K562 (cell line): Measurements from ENCODE around the gene TUBB6. TPM values are rescaled to one million over a fixed set of nuclear protein-coding genes. Genes with fewer than 3 reads are reported as not detected.

Source experiments
- ATAC-seq: fragments of 200-7000 bp; cut with Tn5 transposase; 3 replicates; pipeline ENCODE4 v1.9.1; 2020; ENCODE audit warnings: moderate library complexity
- BruUV-seq: library from RNA; stranded (reverse); fragments of 400-500 nt; replicated peaks from 2 replicates; lab custom pipeline; 2021; lab: Mats Ljungman, UMichigan
- CTCF ChIA-PET: fragments of 300-600 bp; formaldehyde crosslinking; extraction: SDS; loops from one replicate; lab custom pipeline; 2021; ENCODE audit warnings: low intra/inter-chr PET ratio; lab: Yijun Ruan, JAX
- POLR2A ChIA-PET: fragments of 300-600, 350-650 bp; sonication (Branson Sonifier 250); formaldehyde crosslinking; extraction: SDS; loops from one replicate; lab custom pipeline; 2021; ENCODE audit warnings: antibody characterized with exemption, inconsistent platforms; lab: Yijun Ruan, JAX
- DNase-seq, 4 experiments: peaks; one replicate each; pipeline versions ENCODE4 v3.0.0 to v3.0.0-alpha.2; 2011 to 2018; ENCODE audit warnings: low spot score in 3 of 4, mixed read lengths in 3 of 4; ENCODE audit errors: extremely low read depth in 1 of 4
- FAIRE-seq: peaks from 2 replicates; lab custom pipeline; 2011; peaks lifted over from hg19 to GRCh38; lab: Jason Lieb, UNC
- H2AFZ ChIP-seq: 2 replicates; pipeline ENCODE4 v1.6.0; 2011; ENCODE audit warnings: low read depth, low read length, control low read depth, inconsistent platforms
- H3K27ac ChIP-seq: fragments of 200-600 bp; 3 replicates; pipeline ENCODE4 v1.8.0; 2011; ENCODE audit warnings: low read depth, mild to moderate bottlenecking, control low read depth, inconsistent platforms, low read length, moderate library complexity, mixed read lengths; ENCODE audit errors: extremely low read depth
- H3K27me3 ChIP-seq, 2 experiments: fragments of 300-600 bp in 1 of 2; 2 replicates in 1 of 2; 3 replicates in 1 of 2; pipeline versions ENCODE4 v1.6.0 to v1.8.0; 2011; ENCODE audit warnings: inconsistent platforms in 2 of 2, low read length in 2 of 2, mild to moderate bottlenecking in 1 of 2, mixed read lengths in 1 of 2, moderate library complexity in 1 of 2; ENCODE audit not compliant: control insufficient read depth in 2 of 2, insufficient read depth in 2 of 2
- H3K36me3 ChIP-seq: fragments of 300-600 bp; 3 replicates; pipeline ENCODE4 v1.8.0; 2011; ENCODE audit warnings: mild to moderate bottlenecking, low read length, inconsistent platforms; ENCODE audit not compliant: control insufficient read depth, insufficient read depth
- H3K4me1 ChIP-seq, 2 experiments: fragments of 200-600 bp in 1 of 2; replicated peaks in 1 of 2; 2 replicates in 1 of 2; 3 replicates in 1 of 2; pipeline versions ENCODE4 v1.5.1 to v1.8.0; 2011; ENCODE audit warnings: inconsistent platforms in 2 of 2, low read length in 2 of 2, mild to moderate bottlenecking in 1 of 2, mixed read lengths in 1 of 2, moderate library complexity in 1 of 2; ENCODE audit not compliant: control insufficient read depth in 2 of 2, insufficient read depth in 2 of 2
- H3K4me2 ChIP-seq: 2 replicates; pipeline ENCODE4 v1.6.1; 2011; ENCODE audit warnings: low read length, control low read depth, inconsistent platforms, mixed read lengths; ENCODE audit not compliant: insufficient read depth
- H3K4me3 ChIP-seq: fragments of 200-600 bp; sonication (generic), shearing (Covaris generic); 2 replicates; pipeline ENCODE4 v1.5.1; 2016; ENCODE audit warnings: control low read depth, inconsistent platforms
- H3K79me2 ChIP-seq: fragments of 200-600 bp; 3 replicates; pipeline ENCODE4 v1.8.0; 2011; ENCODE audit warnings: low read length, inconsistent platforms; ENCODE audit not compliant: control insufficient read depth, insufficient read depth
- H3K9ac ChIP-seq, 2 experiments: 2 replicates each; pipeline versions ENCODE4 v1.6.0 to v1.6.1; 2011; ENCODE audit warnings: low read depth in 2 of 2, low read length in 2 of 2, control low read depth in 1 of 2, inconsistent platforms in 1 of 2, mild to moderate bottlenecking in 1 of 2, mixed read lengths in 1 of 2; ENCODE audit not compliant: insufficient read depth in 1 of 2
- H3K9me1 ChIP-seq: one replicate; pipeline ENCODE4 v1.6.0; 2011; ENCODE audit warnings: inconsistent platforms, mild to moderate bottlenecking, low read length, moderate library complexity; ENCODE audit not compliant: control insufficient read depth, insufficient read depth
- H3K9me3 ChIP-seq: replicated peaks from 2 replicates; pipeline ENCODE4 v1.5.1; 2011; ENCODE audit warnings: low read depth, low read length, inconsistent platforms; ENCODE audit not compliant: control insufficient read depth, insufficient read depth
- H4K20me1 ChIP-seq: replicated peaks from 2 replicates; pipeline ENCODE4 v1.6.1; 2011; ENCODE audit warnings: low read length, inconsistent platforms, mixed read lengths; ENCODE audit not compliant: control insufficient read depth, insufficient read depth
- ATF3 ChIP-seq, 2 experiments: fragments of 450-650 bp in 1 of 2; sonication (generic) in 1 of 2; formaldehyde crosslinking in 1 of 2; IDR thresholded peaks in 1 of 2; conservative IDR thresholded peaks in 1 of 2; 2 replicates each; pipeline versions ENCODE4 v1.6.1 to v1.8.1; 2016 to 2023; ENCODE audit warnings: mild to moderate bottlenecking in 2 of 2, moderate library complexity in 2 of 2, inconsistent platforms in 1 of 2, missing genetic modification reagents in 1 of 2
- CBFA2T3 ChIP-seq: fragments of 450-650 bp; IDR thresholded peaks from 2 replicates; pipeline ENCODE4 v1.6.1; 2017
- DMBX1 ChIP-seq: fragments of 250-450 bp; sonication (Bioruptor Pico); IDR thresholded peaks from 2 replicates; pipeline ENCODE4 v1.8.0; 2022; ENCODE audit warnings: inconsistent platforms, mild to moderate bottlenecking, moderate library complexity, borderline replicate concordance
- E2F6 ChIP-seq, 2 experiments: IDR thresholded peaks; 2 replicates each; pipeline ENCODE4 v1.6.1; 2011; ENCODE audit warnings: borderline replicate concordance in 1 of 2, control low read depth in 1 of 2, low read depth in 1 of 2, low read length in 1 of 2, mild to moderate bottlenecking in 1 of 2, mixed read lengths in 1 of 2, moderate library complexity in 1 of 2; ENCODE audit not compliant: insufficient read depth in 1 of 2, insufficient read length in 1 of 2, poor library complexity in 1 of 2, severe bottlenecking in 1 of 2; ENCODE audit errors: extremely low read depth in 1 of 2
- ETS1 ChIP-seq: conservative IDR thresholded peaks from 2 replicates; pipeline ENCODE4 v1.6.1; 2011; ENCODE audit warnings: low read depth, mild to moderate bottlenecking, low read length; ENCODE audit not compliant: control insufficient read depth
- FOSL1 ChIP-seq: fragments of 200-800 bp; sonication (Bioruptor generic); conservative IDR thresholded peaks from 2 replicates; pipeline ENCODE4 v1.6.1; 2016; ENCODE audit warnings: missing genetic modification characterization, missing compliant biosample characterization
- JUN ChIP-seq, 2 experiments: sonication (generic) in 1 of 2; formaldehyde crosslinking in 1 of 2; IDR thresholded peaks; 2 replicates each; pipeline versions ENCODE4 v1.6.1 to v1.8.0; 2012 to 2022; ENCODE audit warnings: borderline replicate concordance in 2 of 2, mild to moderate bottlenecking in 2 of 2, improper control_type of control experiment in 1 of 2, low read depth in 1 of 2, low read length in 1 of 2, missing genetic modification reagents in 1 of 2
- NFE2 ChIP-seq: IDR thresholded peaks from 2 replicates; pipeline ENCODE4 v1.6.1; 2014; ENCODE audit warnings: antibody characterized with exemption, low read depth
- SMARCE1 ChIP-seq: fragments of 450-650 bp; IDR thresholded peaks from 2 replicates; pipeline ENCODE4 v1.7.1; 2016; ENCODE audit warnings: mild to moderate bottlenecking
- ZNF175 ChIP-seq: fragments of 200-800 bp; sonication (Bioruptor generic); IDR thresholded peaks from 2 replicates; pipeline ENCODE4 v1.6.1; 2016; ENCODE audit warnings: low read depth, mild to moderate bottlenecking, missing genetic modification characterization, missing compliant biosample characterization
- ZNF3 ChIP-seq: fragments of 250-450 bp; sonication (Bioruptor Pico); IDR thresholded peaks from 2 replicates; pipeline ENCODE4 v1.5.0; 2021; ENCODE audit warnings: mild to moderate bottlenecking, moderate library complexity
- ZNF584 ChIP-seq: fragments of 200-800 bp; sonication (Bioruptor generic); IDR thresholded peaks from 2 replicates; pipeline ENCODE4 v1.6.1; 2016; ENCODE audit warnings: low read depth, mild to moderate bottlenecking, missing genetic modification characterization, missing compliant biosample characterization
- ZNF740 ChIP-seq, 3 experiments: fragments of 200-800 bp in 1 of 3; sonication (Bioruptor generic) in 1 of 3; sonication (generic) in 1 of 3; formaldehyde crosslinking in 1 of 3; IDR thresholded peaks; 2 replicates each; pipeline versions ENCODE4 v1.6.1 to v1.8.0; 2016 to 2022; ENCODE audit warnings: mild to moderate bottlenecking in 2 of 3, missing compliant biosample characterization in 2 of 3, missing genetic modification characterization in 2 of 3, missing genetic modification reagents in 1 of 3
- WGBS: fragments of 100-300 bp; shearing (Covaris generic); methylation state at CpG from one replicate; pipeline ENCODE4 v1.1.6; 2016; ENCODE audit warnings: low coverage, mixed read lengths; ENCODE audit not compliant: insufficient coverage; ENCODE audit errors: missing lambda C conversion rate; 5-methylcytosine and 5-hydroxymethylcytosine counted together
- in situ Hi-C: fragments of 300-500 bp; cut with MboI; formaldehyde crosslinking; loops from 4 replicates; pipeline ENCODE4 v1.15.0; 2018; ENCODE audit warnings: inconsistent platforms, mixed read lengths
- intact Hi-C: fragments of 100-400 bp; cut with micrococcal nuclease; formaldehyde crosslinking; loops from 2 replicates; pipeline ENCODE4 v1.14.2; 2022
- polyA plus RNA-seq, 8 experiments: library from polyadenylated mRNA; depleted of rRNA in 4 of 8; stranded (reverse) in 5 of 8; unstranded in 3 of 8; fragments of >200 nt; fragmentation: Nextera tagmentation in 2 of 8; fragmentation: Illumina TruSeq in 1 of 8; extraction: Ambion mirVana in 2 of 8; extraction: Trizol in 1 of 8; gene quantifications; 2 replicates each; pipeline versions ENCODE4 v1.2.1 to v1.2.3, GENCODE V29; 2011 to 2014; ENCODE audit warnings: inconsistent platforms in 1 of 8, missing spikeins in 1 of 8
- total RNA-seq, 7 experiments: library from RNA; depleted of rRNA in 6 of 7; stranded (reverse); fragments of >200 nt in 6 of 7; fragmentation: Illumina TruSeq in 2 of 7; extraction: Trizol in 2 of 7; gene quantifications; 2 replicates each; pipeline versions ENCODE4 v1.2.1 to v1.2.3, GENCODE V29; 2011 to 2021; ENCODE audit warnings: low replicate concordance in 1 of 7

Gene TUBB6
- total and polyA plus RNA-seq, 9 of the 15 experiments (the other 6 are each of a cell fraction or from before 2014, with no cell fraction given): 43.9 to 404 (median 81.1) TPM

- 17% methylated on average over 3 of the region's 3 CpGs for WGBS
- Histone ChIP-seq H3K4me3 (no peak overlapping the region), H3K4me2 (peak overlapping the region; percentile 21; the same call in 1 of the 2 replicates), H3K27ac (peak overlapping the region; percentile 4; the same call in 2 of the 3 replicates), H3K79me2 (no peaks in the 10 kb centered on the region), H3K9me3 (no peaks in the 10 kb centered on the region), H3K27me3 (no peaks in the 10 kb centered on the region), H2AFZ (peak overlapping the region; percentile 84), H3K4me1 (peaks cover 13 to 19% of the 10 kb centered on the region in 2 experiments; a peak in 4 of 5 replicates), H3K9ac (peak overlapping the region; percentile 13 to 46; a peak in 3 of 4 replicates), H4K20me1 (no peaks in the 10 kb centered on the region), H3K9me1 (no peaks in the 10 kb centered on the region), H3K36me3 (no peaks in the 10 kb centered on the region)
- ChIA-PET POLR2A (interaction anchor here (0.9 to 4.2 kb wide), 2 partner anchors 11 to 54 kb away, joined by 3 to 14 read pairs; no protein-coding TSS in a partner anchor), CTCF (no interaction called here)
- in situ Hi-C loops: no loop called here
- FAIRE-seq (peak; percentile 48), ATAC-seq (peak; percentile 80), DNase-seq (peak in 3 of 4 experiments; percentile 32 to 77 (median 66))
- intact Hi-C loops: no loop called here
- no TSS peak for BruUV-seq
- TF ChIP-seq ZNF175 (CRISPR knock-in tag) (0 out of 2 replicates have a peak, but pooled peaks have one; percentile 48), ZNF740 (CRISPR knock-in tag; IDR thresholded peaks at IDR 0.05) (no peak), ZNF740 (tag; IDR thresholded peaks at IDR 0.05) (no peak), ATF3 (IDR thresholded peaks at IDR 0.05) (peak; percentile 67), ATF3 (CRISPR knock-in tag; conservative IDR thresholded peaks at IDR 0.05) (no peak), FOSL1 (peak; percentile 85), ETS1 (no peak), JUN (IDR thresholded peaks at IDR 0.05; ENCODE audit: borderline replicate concordance, low read depth, low read length) (peak; percentile 51; the same call in 1 of the 2 replicates), JUN (CRISPR knock-in tag; IDR thresholded peaks at IDR 0.05; ENCODE audit: borderline replicate concordance) (no peak), DMBX1 (0 out of 2 replicates have a peak, but pooled peaks have one; percentile 53), SMARCE1 (peak; percentile 21; the same call in 1 of the 2 replicates), NFE2 (peak; percentile 26; the same call in 1 of the 2 replicates), CBFA2T3 (peak; percentile 31; the same call in 1 of the 2 replicates), ZNF584 (CRISPR knock-in tag) (0 out of 2 replicates have a peak, but pooled peaks have one; percentile 38), ZNF3 (CRISPR knock-in tag) (no peak), E2F6 (IDR thresholded peaks at IDR 0.05; ENCODE audit: borderline replicate concordance in 1 of 2, extremely low read depth in 1 of 2, insufficient read depth in 1 of 2, insufficient read length in 1 of 2, low read depth in 1 of 2, low read length in 1 of 2, poor library complexity in 1 of 2, severe bottlenecking in 1 of 2) (peak in 1 of 2 experiments; percentile 75)
Measured at GRCh38 chr18:12296087-12296403, 12.0 kb upstream of the TUBB6 start.
